NCI-H2107 (cell line): ENCODE data around the gene EIF4E2.
"Not testable (repeated sequence)": the region's sequence is repeated elsewhere in the genome, so short reads cannot be mapped to it uniquely, and the experiment has no call there.

Experiments used
- DNase-seq: peaks from one replicate; lab custom pipeline; 2025; lab: John Stamatoyannopoulos, UW

The EIF4E2 gene

DNA sequence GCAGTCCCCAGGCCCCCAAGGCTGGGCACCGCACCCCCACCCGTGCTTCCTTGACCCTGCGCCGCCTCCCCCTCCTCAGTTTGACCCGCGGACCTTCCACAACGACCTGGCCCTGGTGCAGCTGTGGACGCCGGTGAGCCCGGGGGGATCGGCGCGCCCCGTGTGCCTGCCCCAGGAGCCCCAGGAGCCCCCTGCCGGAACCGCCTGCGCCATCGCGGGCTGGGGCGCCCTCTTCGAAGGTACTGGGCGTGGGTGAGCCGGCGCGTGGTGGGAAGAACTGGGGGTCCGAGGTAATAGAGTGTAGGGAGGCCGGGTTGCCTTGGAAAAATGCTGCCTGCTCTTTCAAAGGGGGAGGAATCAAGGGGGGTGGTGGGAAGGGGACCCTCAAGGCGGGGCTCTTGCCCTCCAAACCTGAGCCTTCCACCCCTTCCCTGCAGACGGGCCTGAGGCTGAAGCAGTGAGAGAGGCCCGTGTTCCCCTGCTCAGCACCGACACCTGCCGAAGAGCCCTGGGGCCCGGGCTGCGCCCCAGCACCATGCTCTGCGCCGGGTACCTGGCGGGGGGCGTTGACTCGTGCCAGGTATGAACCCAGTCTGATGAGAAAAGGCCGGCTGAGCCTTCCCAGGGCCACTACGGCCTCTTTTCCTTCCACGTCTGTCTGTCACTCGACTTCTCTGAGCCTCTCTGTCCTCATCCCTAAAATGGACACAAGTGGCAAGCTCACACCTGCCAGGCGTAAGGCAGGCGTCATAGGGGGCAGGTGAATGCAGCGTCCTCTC, 27.7 kb upstream of the EIF4E2 start:
- DNase-seq = no peak

DNA sequence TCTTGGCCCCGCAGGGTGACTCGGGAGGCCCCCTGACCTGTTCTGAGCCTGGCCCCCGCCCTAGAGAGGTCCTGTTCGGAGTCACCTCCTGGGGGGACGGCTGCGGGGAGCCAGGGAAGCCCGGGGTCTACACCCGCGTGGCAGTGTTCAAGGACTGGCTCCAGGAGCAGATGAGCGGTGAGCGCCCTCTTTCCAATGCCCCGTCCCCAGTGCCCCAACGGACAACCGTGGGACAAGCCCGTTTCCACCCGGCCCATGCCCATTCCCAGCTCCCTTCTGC, 27.1 kb upstream of the EIF4E2 start:
- DNase-seq = no peak

DNA sequence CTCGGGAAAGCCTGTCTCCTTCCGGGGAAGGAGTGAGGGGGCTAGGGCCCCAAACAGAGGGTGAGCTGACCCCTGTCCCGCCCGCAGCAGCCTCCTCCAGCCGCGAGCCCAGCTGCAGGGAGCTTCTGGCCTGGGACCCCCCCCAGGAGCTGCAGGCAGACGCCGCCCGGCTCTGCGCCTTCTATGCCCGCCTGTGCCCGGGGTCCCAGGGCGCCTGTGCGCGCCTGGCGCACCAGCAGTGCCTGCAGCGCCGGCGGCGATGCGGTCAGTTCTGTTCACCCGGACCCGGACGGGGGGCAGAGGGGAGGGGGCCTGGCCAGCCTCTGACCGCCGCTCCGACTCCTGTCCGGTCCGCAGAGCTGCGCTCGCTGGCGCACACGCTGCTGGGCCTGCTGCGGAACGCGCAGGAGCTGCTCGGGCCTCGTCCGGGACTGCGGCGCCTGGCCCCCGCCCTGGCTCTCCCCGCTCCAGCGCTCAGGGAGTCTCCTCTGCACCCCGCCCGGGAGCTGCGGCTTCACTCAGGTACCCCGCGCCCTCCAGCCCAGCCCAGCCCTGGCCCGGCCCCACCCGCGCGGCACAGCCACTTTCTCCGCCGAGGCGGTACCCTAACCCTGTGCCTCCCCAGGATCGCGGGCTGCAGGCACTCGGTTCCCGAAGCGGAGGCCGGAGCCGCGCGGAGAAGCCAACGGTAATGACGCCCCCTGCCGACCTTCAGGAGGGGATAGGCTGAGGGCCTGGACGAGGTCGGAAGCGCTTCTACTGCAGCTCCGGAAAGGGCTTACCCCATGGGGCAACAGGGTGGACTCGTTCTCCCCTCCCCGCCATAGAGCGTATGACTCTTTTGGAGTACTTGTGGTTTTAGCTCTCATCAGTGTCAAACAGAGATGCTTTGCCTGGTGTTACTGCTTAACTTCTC, 26.5 kb upstream of the EIF4E2 start:
- DNase-seq = no peak

DNA sequence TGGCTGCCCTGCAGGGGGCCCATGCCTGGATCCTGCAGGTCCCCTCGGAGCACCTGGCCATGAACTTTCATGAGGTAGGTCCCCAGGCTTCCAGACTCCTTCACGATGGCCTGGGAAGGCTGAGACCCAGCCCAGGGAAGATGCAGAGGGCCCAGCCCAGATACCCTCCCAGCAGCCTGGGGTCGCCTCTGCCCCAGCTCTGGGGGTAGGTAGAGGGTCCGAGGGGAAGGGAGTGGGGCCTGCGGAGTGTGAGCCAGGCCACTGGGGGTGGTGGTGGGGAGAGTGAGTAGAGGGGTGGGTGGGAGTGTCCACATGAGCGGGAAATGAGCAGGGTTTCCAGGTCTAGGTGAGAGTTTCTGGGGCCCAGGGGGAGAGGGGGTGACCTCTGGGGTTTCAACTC, 25.7 kb upstream of the EIF4E2 start:
- DNase-seq = no peak

DNA sequence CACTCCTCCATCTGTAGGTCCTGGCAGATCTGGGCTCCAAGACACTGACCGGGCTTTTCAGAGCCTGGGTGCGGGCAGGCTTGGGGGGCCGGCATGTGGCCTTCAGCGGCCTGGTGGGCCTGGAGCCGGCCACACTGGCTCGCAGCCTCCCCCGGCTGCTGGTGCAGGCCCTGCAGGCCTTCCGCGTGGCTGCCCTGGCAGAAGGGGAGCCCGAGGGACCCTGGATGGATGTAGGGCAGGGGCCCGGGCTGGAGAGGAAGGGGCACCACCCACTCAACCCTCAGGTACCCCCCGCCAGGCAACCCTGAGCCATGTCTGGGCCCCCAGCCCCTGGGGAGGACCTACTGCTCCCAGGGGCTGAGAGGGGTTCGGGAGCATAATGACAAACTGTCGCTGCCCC, 25.3 kb upstream of the EIF4E2 start:
- no peak for DNase-seq

DNA sequence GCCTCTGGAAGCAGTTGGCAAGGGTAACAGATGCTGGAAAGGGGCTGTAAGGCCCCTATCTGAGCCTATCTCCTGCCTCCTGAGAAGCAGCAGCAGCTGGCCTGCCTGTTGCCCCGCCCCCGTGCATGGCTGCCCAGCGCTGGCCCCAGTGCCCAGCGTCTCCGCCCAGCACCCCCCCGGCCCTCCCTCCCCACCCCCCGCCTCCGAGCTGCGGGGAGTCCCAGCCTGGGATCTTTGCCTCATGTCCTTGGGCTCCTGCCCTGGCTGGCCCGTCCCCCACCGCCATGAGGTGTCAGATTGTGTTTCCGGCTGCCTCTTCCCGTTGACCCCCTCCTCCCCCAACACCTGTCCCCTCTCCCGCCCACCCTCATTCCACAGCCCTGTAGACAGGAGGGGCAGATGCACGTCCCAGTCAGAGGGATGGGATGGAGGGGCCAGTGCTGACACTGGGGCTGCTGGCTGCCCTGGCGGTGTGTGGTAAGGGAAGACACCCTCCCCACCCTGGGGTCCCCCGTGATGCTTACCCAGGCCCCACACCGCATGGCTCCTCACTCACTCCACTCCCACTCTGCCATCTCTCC, 24.6 kb upstream of the EIF4E2 start, which contains the start of gene CHRND:
Gene CHRND, plus strand, starts transcription at position 370 of the 581 bp plus-strand sequence. Its CDS starts 56 bp downstream, at position 426.
- no peak for DNase-seq

GRCh38 chr2:232526372-232526941, 24.0 kb upstream of the EIF4E2 start:
- no peak for DNase-seq

DNA sequence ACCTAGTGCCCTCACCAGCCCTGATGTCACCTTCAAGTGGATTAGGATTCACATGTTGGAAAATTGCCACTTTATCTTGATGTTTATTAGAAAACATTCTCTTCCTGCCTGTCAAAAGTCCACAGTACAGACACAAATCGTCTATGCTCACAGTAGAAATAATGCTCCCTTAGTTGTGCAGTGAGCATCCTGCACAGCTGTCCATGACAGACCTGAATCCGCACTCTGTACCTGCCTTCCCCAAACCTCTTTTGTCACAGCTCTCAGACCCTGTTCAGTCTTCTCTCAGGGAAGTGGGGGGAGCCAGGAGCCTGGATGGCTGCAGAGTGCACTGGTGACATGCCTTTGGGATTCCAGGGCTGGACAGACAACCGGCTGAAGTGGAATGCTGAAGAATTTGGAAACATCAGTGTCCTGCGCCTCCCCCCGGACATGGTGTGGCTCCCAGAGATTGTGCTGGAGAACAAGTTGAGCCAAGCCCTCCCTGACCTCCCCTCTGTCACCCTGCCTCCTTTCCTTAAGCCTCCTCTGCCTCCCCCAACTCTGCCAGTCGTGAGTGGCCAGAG, 22.5 kb upstream of the EIF4E2 start:
- DNase-seq = no peak

DNA sequence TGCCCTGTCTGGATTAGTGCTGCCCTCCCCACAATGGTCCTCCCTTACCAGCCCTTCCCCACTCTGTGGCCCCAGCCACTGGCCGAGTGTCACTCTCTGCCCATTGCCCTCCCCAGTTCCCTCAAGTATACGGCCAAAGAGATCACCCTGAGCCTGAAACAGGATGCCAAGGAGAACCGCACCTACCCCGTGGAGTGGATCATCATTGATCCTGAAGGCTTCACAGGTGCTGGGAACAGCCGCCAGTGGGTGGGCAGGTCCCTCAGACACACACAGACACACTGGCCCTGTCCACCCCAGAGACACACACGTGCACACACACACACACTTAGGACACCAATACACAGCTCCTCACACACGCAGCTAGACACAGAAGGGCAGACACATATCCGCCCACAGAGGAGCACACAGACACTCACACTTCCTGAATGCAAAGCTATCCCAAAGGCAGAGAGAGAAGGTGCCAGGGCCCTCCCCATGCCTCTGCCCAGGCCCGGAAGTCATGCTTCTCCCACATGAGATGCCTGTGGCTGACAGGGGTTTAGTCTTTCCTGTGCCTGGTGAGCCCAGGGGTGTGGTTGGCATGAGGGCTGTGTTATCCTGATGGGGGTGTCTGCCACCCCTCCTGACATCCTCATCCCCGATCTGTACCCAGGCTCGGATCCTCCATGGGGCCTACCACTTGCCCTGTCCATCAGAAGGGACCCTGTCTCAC, 21.6 kb upstream of the EIF4E2 start:
- DNase-seq = no peak

GRCh38 chr2:232529806-232530547, 20.5 kb upstream of the EIF4E2 start:
- no peak for DNase-seq

DNA sequence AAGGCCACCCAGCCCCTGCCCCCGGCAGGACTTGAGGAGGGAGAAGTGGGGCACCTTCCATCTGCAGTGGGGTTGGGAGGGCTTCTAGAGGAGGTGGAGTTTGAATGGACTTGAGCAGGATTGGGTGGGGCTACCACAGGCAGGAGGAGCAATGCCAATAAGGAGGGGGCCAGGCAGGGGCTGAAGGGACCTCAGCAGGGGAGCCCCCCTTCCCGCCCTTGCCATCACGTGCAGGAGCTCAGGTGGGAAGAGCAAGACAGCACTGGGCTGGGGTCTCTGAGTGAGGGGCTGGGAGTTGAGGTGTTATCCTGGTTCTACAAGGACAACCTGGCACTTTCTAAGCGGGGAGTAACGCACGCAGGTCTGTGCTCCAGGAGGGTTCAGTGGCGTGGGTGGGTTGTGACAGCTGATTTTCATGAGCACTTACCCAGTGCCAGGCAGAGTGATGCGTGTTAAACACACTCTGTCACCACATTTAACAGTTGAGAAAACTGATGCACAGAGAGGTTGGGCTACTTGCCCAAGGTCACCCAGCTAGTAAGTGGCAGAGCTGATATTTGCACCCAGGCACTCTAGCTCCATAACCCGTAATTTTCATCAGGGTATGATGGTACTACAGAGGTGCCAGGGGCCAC, 19.7 kb upstream of the EIF4E2 start:
- DNase-seq = no peak

DNA sequence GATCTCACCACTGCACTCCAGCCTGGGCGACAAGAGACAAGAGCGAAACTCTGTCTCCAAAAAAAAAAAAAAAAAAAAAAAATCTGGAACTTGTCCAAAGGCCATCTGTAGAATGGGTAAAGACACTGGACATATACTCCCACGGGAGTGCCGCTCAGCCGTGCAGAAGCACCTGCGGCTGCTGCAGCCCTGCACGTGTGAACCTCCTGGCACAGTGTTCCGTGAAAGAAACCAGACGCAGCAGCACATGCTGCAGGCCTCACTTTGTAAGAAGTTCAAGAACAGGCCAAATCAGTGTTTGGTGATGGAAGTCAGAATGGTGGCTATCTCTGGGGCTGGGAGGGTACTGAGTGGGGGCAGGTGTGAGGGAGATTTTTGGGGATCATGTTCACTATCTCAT, 18.1 kb upstream of the EIF4E2 start:
- no peak for DNase-seq

DNA sequence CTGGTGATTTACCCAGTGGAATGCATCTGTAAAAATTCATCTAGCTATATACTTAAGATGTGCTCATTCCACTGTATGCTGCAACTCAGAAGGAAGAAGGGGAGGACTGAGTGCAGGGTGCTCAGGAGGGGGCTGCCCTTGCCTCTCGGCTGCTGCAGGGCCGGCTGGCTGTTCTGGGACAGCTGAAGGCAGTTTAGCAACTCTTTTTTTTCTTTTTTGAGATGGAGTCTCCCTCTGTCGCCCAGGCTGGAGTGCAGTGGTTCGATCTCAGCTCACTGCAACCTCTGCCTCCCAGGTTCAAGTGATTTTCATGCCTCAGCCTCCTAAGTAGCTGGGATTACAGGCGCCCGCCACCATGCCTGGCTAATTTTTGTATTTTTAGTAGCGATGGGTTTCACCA, 17.7 kb upstream of the EIF4E2 start:
- not testable (repeated sequence) for DNase-seq

DNA sequence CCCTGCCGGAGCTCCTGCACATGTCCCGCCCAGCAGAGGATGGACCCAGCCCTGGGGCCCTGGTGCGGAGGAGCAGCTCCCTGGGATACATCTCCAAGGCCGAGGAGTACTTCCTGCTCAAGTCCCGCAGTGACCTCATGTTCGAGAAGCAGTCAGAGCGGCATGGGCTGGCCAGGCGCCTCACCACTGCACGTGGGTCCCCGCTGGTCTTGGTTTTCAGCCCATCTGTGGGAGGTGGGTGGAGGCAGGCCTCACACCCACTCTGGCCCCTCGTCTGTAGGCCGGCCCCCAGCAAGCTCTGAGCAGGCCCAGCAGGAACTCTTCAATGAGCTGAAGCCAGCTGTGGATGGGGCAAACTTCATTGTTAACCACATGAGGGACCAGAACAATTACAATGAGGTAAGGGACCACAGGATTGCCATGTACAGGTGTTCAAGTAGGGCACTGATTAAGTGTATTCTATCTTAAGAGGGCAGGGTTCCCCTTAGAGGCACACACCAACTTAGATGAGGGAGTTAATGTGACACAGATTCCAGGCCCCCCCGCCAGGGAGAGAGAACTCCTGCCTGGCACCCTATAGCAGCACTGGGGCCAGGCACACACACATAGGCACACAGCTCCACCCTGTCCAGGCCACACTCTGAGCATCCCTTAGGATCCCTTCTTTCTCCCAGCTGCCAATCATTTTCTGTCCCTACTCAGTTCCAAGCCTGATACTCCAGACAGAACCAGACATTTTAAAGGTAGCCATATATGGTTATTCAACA, 16.4 kb upstream of the EIF4E2 start:
- DNase-seq = no peak

DNA sequence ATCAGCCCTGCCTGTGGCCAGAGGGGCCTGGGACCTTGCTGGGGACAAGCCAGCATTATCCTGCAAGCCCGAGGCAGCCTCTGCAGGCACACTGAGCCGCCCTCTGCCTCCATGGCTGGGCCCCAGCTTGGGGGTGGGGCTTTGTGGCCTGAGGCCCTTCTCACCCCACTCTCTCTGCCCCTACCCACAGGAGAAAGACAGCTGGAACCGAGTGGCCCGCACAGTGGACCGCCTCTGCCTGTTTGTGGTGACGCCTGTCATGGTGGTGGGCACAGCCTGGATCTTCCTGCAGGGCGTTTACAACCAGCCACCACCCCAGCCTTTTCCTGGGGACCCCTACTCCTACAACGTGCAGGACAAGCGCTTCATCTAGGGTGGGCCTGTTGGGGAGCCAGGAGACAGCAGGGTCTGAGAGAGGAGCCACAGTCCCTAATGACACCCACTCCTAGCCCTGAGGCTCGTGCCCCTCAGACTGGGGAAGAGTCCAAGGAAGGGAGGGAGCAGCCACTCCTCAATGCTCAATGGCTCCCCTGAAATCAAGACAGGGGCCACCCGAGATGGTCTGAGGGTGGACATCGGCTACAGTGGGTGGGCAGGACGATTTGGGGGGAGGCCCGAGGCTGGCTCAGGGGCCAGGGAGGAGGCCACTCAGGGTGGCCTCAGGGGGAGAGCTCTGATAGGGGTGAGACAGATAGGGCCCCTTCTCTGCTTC, 15.4 kb upstream of the EIF4E2 start:
- no peak for DNase-seq

DNA sequence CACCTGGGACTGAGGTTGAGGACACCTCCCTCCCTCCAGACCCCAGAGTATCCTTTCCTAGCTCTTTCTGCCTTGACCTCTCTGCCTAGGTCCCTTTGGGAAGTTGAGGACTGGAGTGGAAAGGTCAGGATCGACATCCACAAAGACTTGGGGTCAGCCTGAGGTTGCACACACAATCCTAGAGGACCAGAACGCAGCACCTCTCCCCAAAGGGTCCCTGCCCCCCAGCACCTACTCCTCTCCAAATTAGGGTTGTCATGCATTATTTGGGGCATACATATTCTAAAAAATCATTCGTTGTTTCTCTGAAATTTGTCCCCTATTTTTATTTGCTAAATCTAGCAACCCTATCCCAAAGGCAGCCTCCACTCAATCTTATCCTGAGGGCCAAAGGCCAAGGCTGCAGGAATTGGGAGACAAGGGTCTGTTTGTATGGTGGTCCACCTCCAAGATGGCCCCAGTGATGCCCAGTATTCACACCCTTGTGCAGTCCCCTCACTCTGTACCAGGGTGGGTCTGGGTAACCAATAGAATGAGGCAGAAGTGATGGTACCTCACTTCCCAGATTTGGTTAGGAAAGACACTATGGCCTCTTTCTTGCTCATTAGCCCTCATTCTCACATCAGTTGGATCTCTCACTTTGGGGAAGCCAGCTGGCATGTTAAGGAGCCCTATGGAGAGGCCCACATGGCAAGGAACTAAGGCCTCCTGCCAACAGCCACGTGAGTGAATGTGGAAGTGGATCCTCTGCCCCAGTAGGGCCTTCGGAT, 14.5 kb upstream of the EIF4E2 start:
- DNase-seq = no peak

DNA sequence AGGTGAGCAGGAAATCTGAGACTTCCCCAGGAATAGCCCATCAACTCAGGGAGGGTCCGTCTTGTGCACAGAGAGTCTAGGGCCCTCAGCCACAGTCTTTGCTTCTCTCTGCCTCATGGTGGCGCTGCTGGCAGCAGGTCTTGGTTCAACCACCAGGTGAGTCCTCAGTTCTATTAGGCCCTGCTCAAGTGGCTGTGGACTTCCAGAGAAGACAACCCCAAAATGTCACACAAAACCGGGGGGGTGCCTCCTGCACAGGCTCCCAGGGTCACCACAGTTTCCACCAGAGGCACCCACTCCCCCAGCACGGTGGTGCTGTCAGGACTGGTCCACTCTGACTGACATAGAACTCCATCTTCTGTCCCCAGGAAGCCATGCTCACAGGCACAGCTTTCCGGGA, 13.4 kb upstream of the EIF4E2 start:
- DNase-seq = no peak

DNA sequence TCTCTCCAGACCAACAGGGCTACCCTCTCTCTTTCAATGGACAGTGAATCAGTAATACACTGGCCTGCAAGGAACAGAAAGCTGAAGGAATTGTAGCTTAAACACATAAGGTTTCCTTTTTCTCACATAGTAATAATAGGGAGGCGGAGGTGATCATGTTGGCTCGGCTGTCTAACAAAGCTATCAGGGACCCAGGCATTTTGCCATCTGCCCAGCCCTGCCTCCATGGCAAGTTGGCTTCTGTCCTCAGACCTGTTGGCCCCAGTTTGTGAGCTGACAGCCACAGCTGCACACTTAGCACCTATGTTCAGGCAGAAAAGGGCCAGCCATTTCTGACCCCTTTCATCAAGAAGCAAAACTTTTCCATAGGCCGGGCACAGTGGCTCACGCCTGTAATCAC, 13.0 kb upstream of the EIF4E2 start:
- no peak for DNase-seq
